K562 (cell line): ENCODE data around the gene DTX4. TPM values are rescaled to one million over a fixed set of nuclear protein-coding genes. Genes with fewer than 3 reads are reported as not detected.

Source experiments
- ATAC-seq: fragments of 200-7000 bp; cut with Tn5 transposase; 3 replicates; pipeline ENCODE4 v1.9.1; 2020; ENCODE audit warnings: moderate library complexity
- BruUV-seq: library from RNA; stranded (reverse); fragments of 400-500 nt; replicated peaks from 2 replicates; lab custom pipeline; 2021; lab: Mats Ljungman, UMichigan
- CTCF ChIA-PET: fragments of 300-600 bp; formaldehyde crosslinking; extraction: SDS; loops from one replicate; lab custom pipeline; 2021; ENCODE audit warnings: low intra/inter-chr PET ratio; lab: Yijun Ruan, JAX
- POLR2A ChIA-PET: fragments of 300-600, 350-650 bp; sonication (Branson Sonifier 250); formaldehyde crosslinking; extraction: SDS; loops from one replicate; lab custom pipeline; 2021; ENCODE audit warnings: antibody characterized with exemption, inconsistent platforms; lab: Yijun Ruan, JAX
- DNase-seq, 4 experiments: peaks; one replicate each; pipeline versions ENCODE4 v3.0.0 to v3.0.0-alpha.2; 2011 to 2018; ENCODE audit warnings: low spot score in 3 of 4, mixed read lengths in 3 of 4; ENCODE audit errors: extremely low read depth in 1 of 4
- FAIRE-seq: peaks from 2 replicates; lab custom pipeline; 2011; peaks lifted over from hg19 to GRCh38; lab: Jason Lieb, UNC
- H2AFZ ChIP-seq: 2 replicates; pipeline ENCODE4 v1.6.0; 2011; ENCODE audit warnings: low read depth, low read length, control low read depth, inconsistent platforms
- H3K27ac ChIP-seq: fragments of 200-600 bp; 3 replicates; pipeline ENCODE4 v1.8.0; 2011; ENCODE audit warnings: low read depth, mild to moderate bottlenecking, control low read depth, inconsistent platforms, low read length, moderate library complexity, mixed read lengths; ENCODE audit errors: extremely low read depth
- H3K27me3 ChIP-seq, 2 experiments: fragments of 300-600 bp in 1 of 2; 2 replicates in 1 of 2; 3 replicates in 1 of 2; pipeline versions ENCODE4 v1.6.0 to v1.8.0; 2011; ENCODE audit warnings: inconsistent platforms in 2 of 2, low read length in 2 of 2, mild to moderate bottlenecking in 1 of 2, mixed read lengths in 1 of 2, moderate library complexity in 1 of 2; ENCODE audit not compliant: control insufficient read depth in 2 of 2, insufficient read depth in 2 of 2
- H3K36me3 ChIP-seq: fragments of 300-600 bp; 3 replicates; pipeline ENCODE4 v1.8.0; 2011; ENCODE audit warnings: mild to moderate bottlenecking, low read length, inconsistent platforms; ENCODE audit not compliant: control insufficient read depth, insufficient read depth
- H3K4me1 ChIP-seq, 2 experiments: fragments of 200-600 bp in 1 of 2; replicated peaks in 1 of 2; 2 replicates in 1 of 2; 3 replicates in 1 of 2; pipeline versions ENCODE4 v1.5.1 to v1.8.0; 2011; ENCODE audit warnings: inconsistent platforms in 2 of 2, low read length in 2 of 2, mild to moderate bottlenecking in 1 of 2, mixed read lengths in 1 of 2, moderate library complexity in 1 of 2; ENCODE audit not compliant: control insufficient read depth in 2 of 2, insufficient read depth in 2 of 2
- H3K4me2 ChIP-seq: 2 replicates; pipeline ENCODE4 v1.6.1; 2011; ENCODE audit warnings: low read length, control low read depth, inconsistent platforms, mixed read lengths; ENCODE audit not compliant: insufficient read depth
- H3K4me3 ChIP-seq: fragments of 200-600 bp; sonication (generic), shearing (Covaris generic); 2 replicates; pipeline ENCODE4 v1.5.1; 2016; ENCODE audit warnings: control low read depth, inconsistent platforms
- H3K79me2 ChIP-seq: fragments of 200-600 bp; 3 replicates; pipeline ENCODE4 v1.8.0; 2011; ENCODE audit warnings: low read length, inconsistent platforms; ENCODE audit not compliant: control insufficient read depth, insufficient read depth
- H3K9ac ChIP-seq, 2 experiments: 2 replicates each; pipeline versions ENCODE4 v1.6.0 to v1.6.1; 2011; ENCODE audit warnings: low read depth in 2 of 2, low read length in 2 of 2, control low read depth in 1 of 2, inconsistent platforms in 1 of 2, mild to moderate bottlenecking in 1 of 2, mixed read lengths in 1 of 2; ENCODE audit not compliant: insufficient read depth in 1 of 2
- H3K9me1 ChIP-seq: one replicate; pipeline ENCODE4 v1.6.0; 2011; ENCODE audit warnings: inconsistent platforms, mild to moderate bottlenecking, low read length, moderate library complexity; ENCODE audit not compliant: control insufficient read depth, insufficient read depth
- H3K9me3 ChIP-seq: replicated peaks from 2 replicates; pipeline ENCODE4 v1.5.1; 2011; ENCODE audit warnings: low read depth, low read length, inconsistent platforms; ENCODE audit not compliant: control insufficient read depth, insufficient read depth
- H4K20me1 ChIP-seq: replicated peaks from 2 replicates; pipeline ENCODE4 v1.6.1; 2011; ENCODE audit warnings: low read length, inconsistent platforms, mixed read lengths; ENCODE audit not compliant: control insufficient read depth, insufficient read depth
- BRD9 ChIP-seq: fragments of 450-650 bp; IDR thresholded peaks from 2 replicates; pipeline ENCODE4 v1.6.1; 2018; ENCODE audit warnings: low read depth; ENCODE audit not compliant: partially characterized antibody
- FOXJ3 ChIP-seq: sonication (generic); formaldehyde crosslinking; IDR thresholded peaks from 2 replicates; pipeline ENCODE4 v1.4.0; 2020; ENCODE audit warnings: mild to moderate bottlenecking, missing genetic modification reagents
- HDAC8 ChIP-seq: fragments of 450-650 bp; IDR thresholded peaks from 2 replicates; pipeline ENCODE4 v1.6.1; 2016; ENCODE audit warnings: mild to moderate bottlenecking, missing genetic modification characterization, moderate library complexity, missing compliant biosample characterization
- POLR2AphosphoS5 ChIP-seq: IDR thresholded peaks from 2 replicates; pipeline ENCODE4 v1.6.1; 2011; ENCODE audit warnings: mild to moderate bottlenecking, low read depth, low read length, moderate library complexity; ENCODE audit not compliant: control insufficient read depth, insufficient read depth
- RAD21 ChIP-seq, 2 experiments: fragments of 250-450 bp in 1 of 2; fragments of 450-650 bp in 1 of 2; sonication (Bioruptor Pico) in 1 of 2; formaldehyde crosslinking in 1 of 2; IDR thresholded peaks in 1 of 2; conservative IDR thresholded peaks in 1 of 2; 2 replicates each; pipeline versions ENCODE4 v1.4.0 to v1.8.0; 2020 to 2022; ENCODE audit warnings: mild to moderate bottlenecking in 2 of 2, moderate library complexity in 1 of 2
- RBM25 ChIP-seq: fragments of 200-400 bp; formaldehyde crosslinking; IDR thresholded peaks from 2 replicates; pipeline ENCODE4 v1.6.1; 2018; ENCODE audit warnings: low read length, low read depth, moderate library complexity; ENCODE audit not compliant: severe bottlenecking
- U2AF1 ChIP-seq: fragments of 200-400 bp; formaldehyde crosslinking; optimal IDR thresholded peaks from 2 replicates; pipeline ENCODE3; 2017; ENCODE audit warnings: mild to moderate bottlenecking, low read depth, low read length, moderate library complexity
- WGBS: fragments of 100-300 bp; shearing (Covaris generic); methylation state at CpG from one replicate; pipeline ENCODE4 v1.1.6; 2016; ENCODE audit warnings: low coverage, mixed read lengths; ENCODE audit not compliant: insufficient coverage; ENCODE audit errors: missing lambda C conversion rate; 5-methylcytosine and 5-hydroxymethylcytosine counted together
- in situ Hi-C: fragments of 300-500 bp; cut with MboI; formaldehyde crosslinking; loops from 4 replicates; pipeline ENCODE4 v1.15.0; 2018; ENCODE audit warnings: inconsistent platforms, mixed read lengths
- intact Hi-C: fragments of 100-400 bp; cut with micrococcal nuclease; formaldehyde crosslinking; loops from 2 replicates; pipeline ENCODE4 v1.14.2; 2022
- polyA plus RNA-seq, 8 experiments: library from polyadenylated mRNA; depleted of rRNA in 4 of 8; stranded (reverse) in 5 of 8; unstranded in 3 of 8; fragments of >200 nt; fragmentation: Nextera tagmentation in 2 of 8; fragmentation: Illumina TruSeq in 1 of 8; extraction: Ambion mirVana in 2 of 8; extraction: Trizol in 1 of 8; gene quantifications; 2 replicates each; pipeline versions ENCODE4 v1.2.1 to v1.2.3, GENCODE V29; 2011 to 2014; ENCODE audit warnings: inconsistent platforms in 1 of 8, missing spikeins in 1 of 8
- total RNA-seq, 7 experiments: library from RNA; depleted of rRNA in 6 of 7; stranded (reverse); fragments of >200 nt in 6 of 7; fragmentation: Illumina TruSeq in 2 of 7; extraction: Trizol in 2 of 7; gene quantifications; 2 replicates each; pipeline versions ENCODE4 v1.2.1 to v1.2.3, GENCODE V29; 2011 to 2021; ENCODE audit warnings: low replicate concordance in 1 of 7

DTX4 gene
- total and polyA plus RNA-seq, 9 of the 15 experiments (the other 6 are each of a cell fraction or from before 2014, with no cell fraction given): 0.03 to 0.47 (median 0.04) TPM; not detected in 4

DNA sequence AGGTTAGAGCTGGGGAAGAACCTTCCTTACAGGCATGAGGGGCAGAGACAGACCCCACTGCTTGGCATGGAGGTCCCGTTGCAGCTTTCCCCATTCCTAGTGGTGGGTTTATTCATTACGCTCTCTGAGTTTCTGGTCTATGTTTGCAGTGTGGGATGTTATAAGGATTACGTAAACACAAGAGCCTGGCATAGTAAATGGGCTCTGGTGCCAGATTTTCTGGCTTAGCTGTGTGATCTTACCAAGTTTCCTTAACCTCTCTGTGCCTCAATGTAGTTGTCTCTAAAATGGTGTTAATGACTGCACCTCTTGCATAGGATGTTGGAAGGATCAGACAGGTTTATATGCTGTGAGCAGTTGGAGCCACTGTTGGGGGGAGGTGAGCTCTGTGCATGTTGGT is 15.1 kb downstream of the DTX4 start:
- no peak overlapping the region for H2AFZ ChIP-seq
- TF ChIP-seq U2AF1 (no peak), RAD21 (CRISPR knock-in tag; conservative IDR thresholded peaks at IDR 0.05 in 1 of 2, IDR thresholded peaks at IDR 0.05 in 1 of 2) (no peak), HDAC8 (tag) (no peak), POLR2AphosphoS5 (no peak), RBM25 (peak; percentile 41), FOXJ3 (CRISPR knock-in tag) (no peak), BRD9 (no peak)
- H3K79me2 ChIP-seq: no peaks in the 10 kb centered on the region
- H3K27me3 ChIP-seq: peaks cover 2 to 47% of the 10 kb centered on the region in 2 experiments; a peak in 4 of 5 replicates
- no peak overlapping the region for H3K9ac ChIP-seq
- intact Hi-C loops (no loop called here), in situ Hi-C loops (loop anchor here (25.0 kb wide), 1 partner anchor 500 kb away; no protein-coding TSS in a partner anchor)
- no peaks in the 10 kb centered on the region for H3K9me3 ChIP-seq
- no peaks in the 10 kb centered on the region for H4K20me1 ChIP-seq
- no peak for FAIRE-seq
- no peaks in the 10 kb centered on the region for H3K9me1 ChIP-seq
- ATAC-seq: no peak
- 11% methylated on average over 3 of the region's 3 CpGs for WGBS
- ChIA-PET CTCF (no interaction called here), POLR2A (no interaction called here)
- BruUV-seq: no TSS peak
- no peak overlapping the region for H3K4me2 ChIP-seq
- no peak overlapping the region for H3K4me3 ChIP-seq
- DNase-seq: no peak
- peaks cover 0 to 2% of the 10 kb centered on the region in 2 experiments; a peak in 1 of 5 replicates for H3K4me1 ChIP-seq
- no peaks in the 10 kb centered on the region for H3K36me3 ChIP-seq
- no peak overlapping the region for H3K27ac ChIP-seq
